Ovary (tissue), 9 donors: ENCODE measurements around the gene PQBP1. TPM values are rescaled to one million over a fixed set of nuclear protein-coding genes. Genes with fewer than 3 reads are reported as not detected.

ENCODE experiments used
- DNase-seq, 5 donors: peaks; one replicate each; pipeline ENCODE4 v3.0.0-alpha.2; 2019 to 2020
- H3K27ac ChIP-seq, 2 donors: fragments of 200-600 bp; one replicate each; pipeline versions ENCODE4 v1.5.1 to v1.8.0; 2019 to 2022
- H3K27me3 ChIP-seq: fragments of 200-600 bp; one replicate; pipeline ENCODE4 v1.8.0; 2022
- H3K36me3 ChIP-seq: fragments of 200-600 bp; sonication (generic); one replicate; pipeline ENCODE4 v1.5.1; 2019
- H3K4me1 ChIP-seq: one replicate; pipeline ENCODE4 v1.8.1; 2013; ENCODE audit warnings: mild to moderate bottlenecking, moderate library complexity; ENCODE audit not compliant: insufficient read depth
- H3K4me3 ChIP-seq: fragments of 200-600 bp; sonication (generic); one replicate; pipeline ENCODE4 v1.5.1; 2017
- H3K9me3 ChIP-seq, 2 donors: fragments of 200-600 bp in 1 of 2; sonication (generic) in 1 of 2; one replicate each; pipeline versions ENCODE4 v1.5.1 to v1.8.1; 2013 to 2019; ENCODE audit warnings: mild to moderate bottlenecking in 1 of 2, moderate library complexity in 1 of 2
- EP300 ChIP-seq: sonication (generic); formaldehyde crosslinking; IDR thresholded peaks from one replicate; pipeline ENCODE4 v1.6.1; 2017; ENCODE audit warnings: antibody characterized with exemption
- POLR2A ChIP-seq: fragments of 450-650 bp; IDR thresholded peaks from one replicate; pipeline ENCODE4 v1.6.1; 2017; ENCODE audit warnings: antibody characterized with exemption, mild to moderate bottlenecking, moderate library complexity
- WGBS, 3 donors: extraction: QIAGEN DNeasy Blood & Tissue Kit in 1 of 3; methylation state at CpG; one replicate each; pipeline versions ENCODE4 v1.1.5 to v1.1.7; 2013 to 2017; 5-methylcytosine and 5-hydroxymethylcytosine counted together
- intact Hi-C, 4 donors: fragments of 100-400 bp; cut with DNase I; formaldehyde crosslinking; loops; one replicate each; pipeline versions ENCODE4 v1.11.0 to v1.15.1; 2022 to 2023
- polyA plus RNA-seq, 2 donors: library from polyadenylated mRNA; stranded (reverse); fragments of 200-250 nt in 1 of 2; fragments of 350-450 nt in 1 of 2; fragmentation: Illumina TruSeq in 1 of 2; extraction: RNeasy Lipid Tissue Mini Kit (QIAGEN cat#74804) in 1 of 2; gene quantifications; one replicate each; pipeline ENCODE4 v1.2.3, GENCODE V29; 2013 to 2014
- total RNA-seq, 7 donors: library from RNA; depleted of rRNA in 2 of 7; stranded (reverse); fragments of >200 nt in 2 of 7; fragmentation: NEBNext Ultra II Directional in 3 of 7; extraction: Animal tissue kit (Norgen Biotek cat#: 25700) in 3 of 7; gene quantifications; one replicate each; pipeline versions ENCODE4 v1.1.0 to v1.2.4, GENCODE V29; 2016 to 2023
- TF ChIP-seq, protein P1 (sequence below), 3 donors: fragments of 450-650 bp in 2 of 3; fragments of 200-600 bp in 1 of 3; IDR thresholded peaks; one replicate each; pipeline versions ENCODE4 v1.5.1 to v1.8.0; 2016 to 2022; ENCODE audit warnings: antibody characterized with exemption in 3 of 3, mild to moderate bottlenecking in 1 of 3
- donor health status: DM: no; HTN: no; CAD: no; lungs with moderate emphysema.
- donor health status: DM: no; HTN: no; CAD: no.
- donor health status: Bipolar disorder and iron deficiency.
- donor health status: DM: yes; HTN: yes; CAD: no.
- donor health status: DM: no; HTN: no; CAD: no.
- donor health status: DM: yes; HTN: yes; CAD: no.

Gene PQBP1
- total and polyA plus RNA-seq, 9 donors = 71.2 to 149 (median 105) TPM

GRCh38 chrX:48904626-48905025 lies 6.9 kb downstream of the PQBP1 start:
- intact Hi-C loops = no loop called here
- 80 to 82% (median 82%) methylated on average over 14 of the region's 14 CpGs for WGBS, 3 donors
- no peak for DNase-seq
- TF ChIP-seq EP300 = no peak
- TF ChIP-seq, protein P1, sequence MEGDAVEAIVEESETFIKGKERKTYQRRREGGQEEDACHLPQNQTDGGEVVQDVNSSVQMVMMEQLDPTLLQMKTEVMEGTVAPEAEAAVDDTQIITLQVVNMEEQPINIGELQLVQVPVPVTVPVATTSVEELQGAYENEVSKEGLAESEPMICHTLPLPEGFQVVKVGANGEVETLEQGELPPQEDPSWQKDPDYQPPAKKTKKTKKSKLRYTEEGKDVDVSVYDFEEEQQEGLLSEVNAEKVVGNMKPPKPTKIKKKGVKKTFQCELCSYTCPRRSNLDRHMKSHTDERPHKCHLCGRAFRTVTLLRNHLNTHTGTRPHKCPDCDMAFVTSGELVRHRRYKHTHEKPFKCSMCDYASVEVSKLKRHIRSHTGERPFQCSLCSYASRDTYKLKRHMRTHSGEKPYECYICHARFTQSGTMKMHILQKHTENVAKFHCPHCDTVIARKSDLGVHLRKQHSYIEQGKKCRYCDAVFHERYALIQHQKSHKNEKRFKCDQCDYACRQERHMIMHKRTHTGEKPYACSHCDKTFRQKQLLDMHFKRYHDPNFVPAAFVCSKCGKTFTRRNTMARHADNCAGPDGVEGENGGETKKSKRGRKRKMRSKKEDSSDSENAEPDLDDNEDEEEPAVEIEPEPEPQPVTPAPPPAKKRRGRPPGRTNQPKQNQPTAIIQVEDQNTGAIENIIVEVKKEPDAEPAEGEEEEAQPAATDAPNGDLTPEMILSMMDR (IDR thresholded peaks at IDR 0.05) = no peak
- no peak for TF ChIP-seq POLR2A
- Histone ChIP-seq H3K36me3 (no peaks in the 10 kb centered on the region), H3K27ac (no peak overlapping the region), H3K27me3 (no peaks in the 10 kb centered on the region), H3K4me3 (no peak overlapping the region), H3K9me3 (no peaks in the 10 kb centered on the region), H3K4me1 (no peaks in the 10 kb centered on the region)

DNA sequence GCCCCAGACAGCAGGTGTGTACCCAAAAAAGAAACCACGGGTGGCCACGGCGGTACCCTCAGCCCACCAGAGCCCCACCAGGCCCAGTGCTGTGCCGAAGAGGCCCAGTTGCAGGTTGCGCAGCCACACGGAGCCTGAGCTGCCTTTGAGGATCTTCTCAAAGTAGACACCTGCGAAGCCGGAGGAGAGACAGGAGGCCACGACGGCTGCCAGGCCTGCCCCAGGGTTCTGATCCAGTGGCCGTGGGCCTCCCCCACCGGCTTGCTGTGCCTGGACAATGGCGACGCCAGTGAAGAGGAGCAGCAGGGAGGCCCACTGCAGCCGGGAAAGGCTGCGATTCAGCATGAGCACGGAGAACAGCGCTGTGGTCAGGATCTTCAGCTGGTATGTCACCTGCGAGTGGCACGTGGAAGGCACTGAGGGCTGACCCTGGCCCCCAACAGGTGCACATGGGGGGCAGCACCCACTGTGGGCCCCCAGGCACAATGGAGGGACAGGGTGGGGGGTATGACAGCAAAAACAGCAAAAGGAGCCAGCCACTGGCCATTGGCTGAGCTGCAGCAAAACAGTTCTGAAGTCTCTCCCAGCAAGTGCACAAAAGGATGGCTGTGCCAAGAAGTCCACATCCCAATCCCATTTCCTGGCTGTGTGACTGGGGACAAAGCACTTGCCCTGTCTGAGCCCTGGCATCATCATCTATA lies 7.5 kb downstream of the PQBP1 start:
- Histone ChIP-seq H3K9me3 (no peaks in the 10 kb centered on the region), H3K4me3 (no peak overlapping the region), H3K27ac (no peak overlapping the region), H3K4me1 (no peaks in the 10 kb centered on the region), H3K27me3 (no peaks in the 10 kb centered on the region), H3K36me3 (no peaks in the 10 kb centered on the region)
- TF ChIP-seq, protein P1 (IDR thresholded peaks at IDR 0.05) = no peak
- TF ChIP-seq POLR2A = no peak
- no peak for TF ChIP-seq EP300
- no peak for DNase-seq
- WGBS, 3 donors = 87 to 89% (median 87%) methylated on average over 19 to 20 of the region's 20 CpGs
- intact Hi-C loops = no loop called here

- no peak overlapping the region for H3K27ac ChIP-seq
- intact Hi-C loops = no loop called here
These were observed 10.9 kb downstream of the PQBP1 start for GRCh38 chrX:48908600-48908999.

GRCh38 chrX:48909703-48910294 lies 12.1 kb downstream of the PQBP1 start:
- intact Hi-C loops = loop anchor here in 1 of 4 donors (5.0 kb wide), 1 partner anchor 258 kb away; no protein-coding TSS in a partner anchor
- TF ChIP-seq, protein P1 (IDR thresholded peaks at IDR 0.05) = no peak
- peaks cover 2% of the 10 kb centered on the region for H3K4me1 ChIP-seq
- no peaks in the 10 kb centered on the region for H3K9me3 ChIP-seq
- H3K36me3 ChIP-seq = no peaks in the 10 kb centered on the region
- WGBS, 3 donors = 87 to 90% (median 88%) methylated on average over 17 of the region's 17 CpGs
- no peak overlapping the region for H3K4me3 ChIP-seq
- H3K27ac ChIP-seq = no peak overlapping the region
- no peak for DNase-seq
- no peaks in the 10 kb centered on the region for H3K27me3 ChIP-seq

More at GRCh38 chrX:48908600-48908999, 10.9 kb downstream of the PQBP1 start:
- no peaks in the 10 kb centered on the region for H3K36me3 ChIP-seq
- WGBS, 3 donors = 48 to 60% (median 56%) methylated on average over 1 of the region's 1 CpG
- no peak for DNase-seq
- H3K4me3 ChIP-seq = no peak overlapping the region
- no peaks in the 10 kb centered on the region for H3K9me3 ChIP-seq
- no peaks in the 10 kb centered on the region for H3K27me3 ChIP-seq
- H3K4me1 ChIP-seq = peaks cover 2% of the 10 kb centered on the region
- TF ChIP-seq EP300 (no peak), POLR2A (no peak)
- TF ChIP-seq, protein P1 (IDR thresholded peaks at IDR 0.05) = no peak
